Stimulated activated CD4-positive, alpha-beta T cell treated with anti-CD3 and anti-CD28 coated beads, Interleukin-12 subunit alpha, Interleukin-12 subunit beta, amount 100 ng/mL, for 4 hours (primary cell): ENCODE data around the gene PHF12.
"Not testable (repeated sequence)": the region's sequence is repeated elsewhere in the genome, so short reads cannot be mapped to it uniquely, and the experiment has no call there.

Experiments
- DNase-seq: peaks from one replicate; pipeline ENCODE4 v3.0.0-alpha.2; 2020

Gene PHF12

GRCh38 chr17:28928061-28928460, 23.3 kb downstream of the PHF12 start:
- no peak for DNase-seq

- DNase-seq, result no peak
These were observed 24.5 kb downstream of the PHF12 start for GRCh38 chr17:28926786-28927185.

- no peak for DNase-seq
These were observed 25.0 kb downstream of the PHF12 start for GRCh38 chr17:28926366-28926765.

- no peak for DNase-seq
These were observed 25.4 kb downstream of the PHF12 start for GRCh38 chr17:28925912-28926365.

- no peak for DNase-seq
These were observed 31.1 kb downstream of the PHF12 start for GRCh38 chr17:28920201-28920600.

GRCh38 chr17:28918295-28918694, 33.0 kb downstream of the PHF12 start:
- DNase-seq, result no peak

- no peak for DNase-seq
These were observed 33.9 kb downstream of the PHF12 start for GRCh38 chr17:28917465-28917864.

GRCh38 chr17:28917029-28917428, 34.3 kb downstream of the PHF12 start:
- DNase-seq, result no peak

GRCh38 chr17:28916302-28916934, 34.9 kb downstream of the PHF12 start:
- peak; percentile 35 for DNase-seq

GRCh38 chr17:28912938-28913333, 38.4 kb downstream of the PHF12 start:
- no peak for DNase-seq

GRCh38 chr17:28912281-28912937, 38.9 kb downstream of the PHF12 start:
- DNase-seq, result no peak

GRCh38 chr17:28911411-28912045, 39.8 kb downstream of the PHF12 start:
- DNase-seq, result no peak

- no peak for DNase-seq
These were observed 40.8 kb downstream of the PHF12 start for GRCh38 chr17:28910534-28910933.

GRCh38 chr17:28908640-28909167, 42.6 kb downstream of the PHF12 start:
- DNase-seq, result no peak

- DNase-seq, result no peak
These were observed 43.4 kb downstream of the PHF12 start for GRCh38 chr17:28907709-28908475.

GRCh38 chr17:28906706-28907438, 44.4 kb downstream of the PHF12 start:
- no peak for DNase-seq

GRCh38 chr17:28906276-28906675, 45.0 kb downstream of the PHF12 start:
- no peak for DNase-seq

- no peak for DNase-seq
These were observed 46.5 kb downstream of the PHF12 start for GRCh38 chr17:28904800-28905199.

- not testable (repeated sequence) for DNase-seq
These were observed 47.8 kb downstream of the PHF12 start for GRCh38 chr17:28903546-28903841.

- peak; percentile 94 for DNase-seq
These were observed 48.3 kb downstream of the PHF12 start, which contains the start of gene DHRS13 for GRCh38 chr17:28902819-28903545. DHRS13 (minus strand) TSS chr17:28903079; CDS start chr17:28902944, 135 bp downstream.

GRCh38 chr17:28901866-28902818, 49.2 kb downstream of the PHF12 start:
- peak; percentile 59 for DNase-seq
